AG20443 (cell line): Measurements from ENCODE around the gene MTO1.
A peak's percentile ranks its signal among the peaks of the same experiment; 100 is the strongest.
"Not testable (repeated sequence)": the region's sequence is repeated elsewhere in the genome, so short reads cannot be mapped to it uniquely, and the experiment has no call there.

ENCODE experiments used
- DNase-seq: peaks from one replicate; pipeline ENCODE4 v3.0.0; 2012; ENCODE audit warnings: low spot score, mixed read lengths

MTO1 gene

GRCh38 chr6:73503027-73503772 lies 41.7 kb downstream of the MTO1 start:
- no peak for DNase-seq

- DNase-seq, result no peak
Measured at GRCh38 chr6:73504160-73504559, 42.6 kb downstream of the MTO1 start.

- DNase-seq, result no peak
Measured at GRCh38 chr6:73505142-73505541, 43.6 kb downstream of the MTO1 start.

GRCh38 chr6:73505705-73506104 lies 44.2 kb downstream of the MTO1 start:
- not testable (repeated sequence) for DNase-seq

GRCh38 chr6:73506246-73506645 lies 44.7 kb downstream of the MTO1 start:
- no peak for DNase-seq

GRCh38 chr6:73508776-73509175 lies 47.2 kb downstream of the MTO1 start:
- DNase-seq, result no peak

- DNase-seq, result no peak
Measured at GRCh38 chr6:73509851-73510250, 48.3 kb downstream of the MTO1 start.

GRCh38 chr6:73511796-73512195 lies 50.3 kb downstream of the MTO1 start:
- no peak for DNase-seq

GRCh38 chr6:73513496-73513854 lies 51.9 kb downstream of the MTO1 start:
- no peak for DNase-seq

GRCh38 chr6:73514746-73515110 lies 53.2 kb downstream of the MTO1 start:
- DNase-seq, result no peak

GRCh38 chr6:73515204-73515655 lies 53.7 kb downstream of the MTO1 start:
- DNase-seq, result no peak

- DNase-seq, result no peak
Measured at GRCh38 chr6:73516514-73517489, 55.3 kb downstream of the MTO1 start.

GRCh38 chr6:73518100-73518981 lies 56.8 kb downstream of the MTO1 start:
- not testable (repeated sequence) for DNase-seq

GRCh38 chr6:73518982-73519881 lies 57.7 kb downstream of the MTO1 start:
- DNase-seq, result not testable (repeated sequence)

- DNase-seq, result peak; percentile 66
Measured at GRCh38 chr6:73519926-73520687, 58.6 kb downstream of the MTO1 start.

- DNase-seq, result peak; percentile 97
Measured at GRCh38 chr6:73520688-73521350, 59.3 kb downstream of the MTO1 start, which contains the start of gene EEF1A1. Gene EEF1A1 (minus strand): TSS chr6:73521032. CDS start chr6:73520026, 1,006 bp downstream.

GRCh38 chr6:73521351-73521985 lies 59.9 kb downstream of the MTO1 start:
- peak; percentile 63 for DNase-seq

- peak; percentile 27 for DNase-seq
Measured at GRCh38 chr6:73523434-73524123, 62.0 kb downstream of the MTO1 start.
